HEK293 (cell line): ENCODE results near the gene CMKLR1.

Source experiments
- CTCF ChIA-PET: fragments of 350-600 bp; formaldehyde crosslinking; extraction: SDS; loops from one replicate; lab custom pipeline; 2021; ENCODE audit warnings: antibody characterized with exemption; lab: Yijun Ruan, JAX
- POLR2A ChIA-PET: fragments of 300-600 bp; formaldehyde crosslinking; extraction: SDS; loops from one replicate; lab custom pipeline; 2020; ENCODE audit warnings: antibody characterized with exemption, inconsistent platforms; lab: Yijun Ruan, JAX
- H3K27ac ChIP-seq: fragments of 200-500 bp; sonication (Bioruptor generic); 2 replicates; pipeline ENCODE4 v1.5.1; 2014; ENCODE audit warnings: low read depth, low read length, control low read depth, inconsistent platforms; ENCODE audit errors: extremely low read depth
- H3K36me3 ChIP-seq, 2 experiments: fragments of 200-500 bp in 1 of 2; sonication (Bioruptor generic) in 1 of 2; 1 replicate in 1 of 2; 2 replicates in 1 of 2; pipeline ENCODE4 v1.5.1; 2014 to 2017; ENCODE audit warnings: inconsistent platforms in 2 of 2, low read length in 2 of 2; ENCODE audit not compliant: control insufficient read depth in 2 of 2, insufficient read depth in 1 of 2
- H3K4me1 ChIP-seq: fragments of 200-500 bp; sonication (Bioruptor generic); 2 replicates; pipeline ENCODE4 v1.5.1; 2014; ENCODE audit warnings: mild to moderate bottlenecking, low read length, inconsistent platforms; ENCODE audit not compliant: control insufficient read depth, insufficient read depth
- H3K4me3 ChIP-seq: 2 replicates; pipeline ENCODE4 v1.5.1; 2011; ENCODE audit warnings: low read depth, mild to moderate bottlenecking, control low read depth, low read length, moderate library complexity
- H3K9me3 ChIP-seq: fragments of 200-500 bp; sonication (Bioruptor generic); 2 replicates; pipeline ENCODE4 v1.5.1; 2014; ENCODE audit warnings: low read depth, low read length, inconsistent platforms; ENCODE audit not compliant: control insufficient read depth, insufficient read depth
- HOXD13 ChIP-seq: sonication (generic); formaldehyde crosslinking; IDR thresholded peaks from 2 replicates; pipeline ENCODE4 v1.8.0; 2022; ENCODE audit warnings: missing genetic modification reagents, borderline replicate concordance
- TRIM28 ChIP-seq: IDR thresholded peaks from 2 replicates; pipeline ENCODE4 v1.6.1; 2011; ENCODE audit warnings: low read length, control low read depth, borderline replicate concordance
- ZBTB1 ChIP-seq: fragments of 450-650 bp; formaldehyde crosslinking; IDR thresholded peaks from 2 replicates; pipeline ENCODE4 v1.5.1; 2016; ENCODE audit warnings: missing biosample characterization, missing genetic modification characterization
- ZBTB48 ChIP-seq: fragments of 450-650 bp; formaldehyde crosslinking; IDR thresholded peaks from 2 replicates; pipeline ENCODE4 v1.5.1; 2016; ENCODE audit warnings: missing biosample characterization, missing genetic modification characterization
- ZIC2 ChIP-seq: fragments of 450-650 bp; formaldehyde crosslinking; IDR thresholded peaks from 2 replicates; pipeline ENCODE4 v1.5.1; 2016; ENCODE audit warnings: missing biosample characterization, missing genetic modification characterization
- ZNF132 ChIP-seq: fragments of 450-650 bp; formaldehyde crosslinking; IDR thresholded peaks from 2 replicates; pipeline ENCODE4 v1.5.1; 2017; ENCODE audit warnings: missing biosample characterization, missing genetic modification characterization, borderline replicate concordance
- ZNF274 ChIP-seq, 2 experiments: fragments of 200-500 bp in 1 of 2; fragments of 450-650 bp in 1 of 2; sonication (Bioruptor generic) in 1 of 2; formaldehyde crosslinking in 1 of 2; IDR thresholded peaks; 2 replicates each; pipeline versions ENCODE4 v1.5.1 to v1.6.1; 2014 to 2016; ENCODE audit warnings: borderline replicate concordance in 1 of 2, inconsistent platforms in 1 of 2, low read length in 1 of 2, missing biosample characterization in 1 of 2, missing genetic modification characterization in 1 of 2
- ZNF37A ChIP-seq: fragments of 450-650 bp; IDR thresholded peaks from 2 replicates; pipeline ENCODE4 v1.5.1; 2018; ENCODE audit warnings: missing biosample characterization, missing genetic modification characterization
- ZNF530 ChIP-seq: fragments of 450-650 bp; formaldehyde crosslinking; IDR thresholded peaks from 2 replicates; pipeline ENCODE4 v1.5.1; 2016; ENCODE audit warnings: low read depth, missing biosample characterization, missing genetic modification characterization
- ZNF585B ChIP-seq: fragments of 450-650 bp; formaldehyde crosslinking; IDR thresholded peaks from 2 replicates; pipeline ENCODE4 v1.5.1; 2016; ENCODE audit warnings: missing biosample characterization, missing genetic modification characterization
- ZNF658 ChIP-seq: fragments of 450-650 bp; formaldehyde crosslinking; IDR thresholded peaks from 2 replicates; pipeline ENCODE4; 2016; ENCODE audit warnings: missing biosample characterization, missing genetic modification characterization
- TF ChIP-seq, protein P1 (sequence below): fragments of 450-650 bp; formaldehyde crosslinking; IDR thresholded peaks from 2 replicates; pipeline ENCODE4 v1.5.0; 2017; ENCODE audit warnings: missing biosample characterization, missing genetic modification characterization, borderline replicate concordance
- TF ChIP-seq, protein P2 (sequence below): fragments of 450-650 bp; formaldehyde crosslinking; IDR thresholded peaks from 2 replicates; pipeline ENCODE4 v1.5.1; 2017; ENCODE audit warnings: missing biosample characterization, missing genetic modification characterization
- TF ChIP-seq, protein P3 (sequence below): fragments of 450-650 bp; formaldehyde crosslinking; IDR thresholded peaks from 2 replicates; pipeline ENCODE4 v1.5.1; 2016; ENCODE audit warnings: missing biosample characterization, missing genetic modification characterization
- TF ChIP-seq, protein P4 (sequence below): fragments of 450-650 bp; formaldehyde crosslinking; IDR thresholded peaks from 2 replicates; pipeline ENCODE4 v1.5.1; 2016; ENCODE audit warnings: missing biosample characterization, missing genetic modification characterization
- TF ChIP-seq, protein P5 (sequence below): fragments of 450-650 bp; IDR thresholded peaks from 2 replicates; pipeline ENCODE4 v1.5.1; 2018; ENCODE audit warnings: missing biosample characterization, missing genetic modification characterization

Gene CMKLR1

DNA sequence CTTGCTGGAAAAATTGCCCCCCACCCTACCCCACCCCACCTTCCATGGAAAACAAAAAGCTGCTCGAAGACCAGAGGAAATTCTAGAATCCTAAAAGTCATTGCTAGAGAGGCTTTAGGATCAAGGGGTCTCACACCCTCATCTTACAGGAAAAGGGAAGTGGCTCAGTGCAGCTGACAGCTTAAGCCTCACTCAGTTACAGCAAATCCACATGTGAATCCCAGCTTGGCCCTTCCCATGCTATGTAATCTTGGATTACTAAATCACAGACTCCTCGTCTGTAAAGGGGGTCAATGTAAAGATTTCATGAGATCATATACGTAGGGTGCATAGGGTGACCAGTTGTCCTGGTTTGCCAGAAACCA lies 25.9 kb downstream of the CMKLR1 start (continued):
- TF ChIP-seq, protein P1, sequence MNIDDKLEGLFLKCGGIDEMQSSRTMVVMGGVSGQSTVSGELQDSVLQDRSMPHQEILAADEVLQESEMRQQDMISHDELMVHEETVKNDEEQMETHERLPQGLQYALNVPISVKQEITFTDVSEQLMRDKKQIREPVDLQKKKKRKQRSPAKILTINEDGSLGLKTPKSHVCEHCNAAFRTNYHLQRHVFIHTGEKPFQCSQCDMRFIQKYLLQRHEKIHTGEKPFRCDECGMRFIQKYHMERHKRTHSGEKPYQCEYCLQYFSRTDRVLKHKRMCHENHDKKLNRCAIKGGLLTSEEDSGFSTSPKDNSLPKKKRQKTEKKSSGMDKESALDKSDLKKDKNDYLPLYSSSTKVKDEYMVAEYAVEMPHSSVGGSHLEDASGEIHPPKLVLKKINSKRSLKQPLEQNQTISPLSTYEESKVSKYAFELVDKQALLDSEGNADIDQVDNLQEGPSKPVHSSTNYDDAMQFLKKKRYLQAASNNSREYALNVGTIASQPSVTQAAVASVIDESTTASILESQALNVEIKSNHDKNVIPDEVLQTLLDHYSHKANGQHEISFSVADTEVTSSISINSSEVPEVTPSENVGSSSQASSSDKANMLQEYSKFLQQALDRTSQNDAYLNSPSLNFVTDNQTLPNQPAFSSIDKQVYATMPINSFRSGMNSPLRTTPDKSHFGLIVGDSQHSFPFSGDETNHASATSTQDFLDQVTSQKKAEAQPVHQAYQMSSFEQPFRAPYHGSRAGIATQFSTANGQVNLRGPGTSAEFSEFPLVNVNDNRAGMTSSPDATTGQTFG (tag by site-specific recombination) = no peak

DNA sequence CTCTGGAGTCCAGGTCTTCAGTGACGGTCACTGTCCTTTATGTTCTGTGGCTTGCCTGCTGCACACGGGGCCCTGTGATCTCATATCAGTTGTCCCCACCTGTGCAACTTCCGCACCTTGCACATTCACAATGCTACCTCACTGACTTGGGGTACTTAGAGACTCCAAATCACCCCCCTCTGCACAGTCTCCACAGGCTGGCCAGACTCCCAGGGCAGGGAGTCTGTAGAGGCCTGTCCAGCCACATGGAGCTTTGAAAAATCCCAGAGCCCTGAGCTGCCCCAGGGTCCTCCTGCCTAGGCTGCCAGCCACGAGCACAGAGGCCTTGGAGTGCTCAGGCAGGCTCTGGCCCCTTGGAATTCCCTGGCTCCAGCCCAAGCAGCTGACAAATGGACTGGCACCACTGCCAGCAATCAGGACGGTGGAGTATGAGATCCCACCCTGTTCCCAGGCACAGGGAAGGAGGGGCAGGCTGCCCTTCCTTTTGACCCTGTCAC lies 26.4 kb downstream of the CMKLR1 start:
- H3K4me3 ChIP-seq = no peak overlapping the region
- POLR2A ChIA-PET = no interaction called here
- H3K4me1 ChIP-seq = no peaks in the 10 kb centered on the region
- no peaks in the 10 kb centered on the region for H3K36me3 ChIP-seq
- CTCF ChIA-PET = interaction anchor here (0.6 kb wide), 1 partner anchor 1927 kb away, joined by 3 read pairs; no protein-coding TSS in a partner anchor
- no peak for TF ChIP-seq TRIM28
- TF ChIP-seq, protein P2, sequence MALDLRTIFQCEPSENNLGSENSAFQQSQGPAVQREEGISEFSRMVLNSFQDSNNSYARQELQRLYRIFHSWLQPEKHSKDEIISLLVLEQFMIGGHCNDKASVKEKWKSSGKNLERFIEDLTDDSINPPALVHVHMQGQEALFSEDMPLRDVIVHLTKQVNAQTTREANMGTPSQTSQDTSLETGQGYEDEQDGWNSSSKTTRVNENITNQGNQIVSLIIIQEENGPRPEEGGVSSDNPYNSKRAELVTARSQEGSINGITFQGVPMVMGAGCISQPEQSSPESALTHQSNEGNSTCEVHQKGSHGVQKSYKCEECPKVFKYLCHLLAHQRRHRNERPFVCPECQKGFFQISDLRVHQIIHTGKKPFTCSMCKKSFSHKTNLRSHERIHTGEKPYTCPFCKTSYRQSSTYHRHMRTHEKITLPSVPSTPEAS (tag by site-specific recombination) = no peak
- no peak for TF ChIP-seq ZBTB48
- TF ChIP-seq, protein P3, sequence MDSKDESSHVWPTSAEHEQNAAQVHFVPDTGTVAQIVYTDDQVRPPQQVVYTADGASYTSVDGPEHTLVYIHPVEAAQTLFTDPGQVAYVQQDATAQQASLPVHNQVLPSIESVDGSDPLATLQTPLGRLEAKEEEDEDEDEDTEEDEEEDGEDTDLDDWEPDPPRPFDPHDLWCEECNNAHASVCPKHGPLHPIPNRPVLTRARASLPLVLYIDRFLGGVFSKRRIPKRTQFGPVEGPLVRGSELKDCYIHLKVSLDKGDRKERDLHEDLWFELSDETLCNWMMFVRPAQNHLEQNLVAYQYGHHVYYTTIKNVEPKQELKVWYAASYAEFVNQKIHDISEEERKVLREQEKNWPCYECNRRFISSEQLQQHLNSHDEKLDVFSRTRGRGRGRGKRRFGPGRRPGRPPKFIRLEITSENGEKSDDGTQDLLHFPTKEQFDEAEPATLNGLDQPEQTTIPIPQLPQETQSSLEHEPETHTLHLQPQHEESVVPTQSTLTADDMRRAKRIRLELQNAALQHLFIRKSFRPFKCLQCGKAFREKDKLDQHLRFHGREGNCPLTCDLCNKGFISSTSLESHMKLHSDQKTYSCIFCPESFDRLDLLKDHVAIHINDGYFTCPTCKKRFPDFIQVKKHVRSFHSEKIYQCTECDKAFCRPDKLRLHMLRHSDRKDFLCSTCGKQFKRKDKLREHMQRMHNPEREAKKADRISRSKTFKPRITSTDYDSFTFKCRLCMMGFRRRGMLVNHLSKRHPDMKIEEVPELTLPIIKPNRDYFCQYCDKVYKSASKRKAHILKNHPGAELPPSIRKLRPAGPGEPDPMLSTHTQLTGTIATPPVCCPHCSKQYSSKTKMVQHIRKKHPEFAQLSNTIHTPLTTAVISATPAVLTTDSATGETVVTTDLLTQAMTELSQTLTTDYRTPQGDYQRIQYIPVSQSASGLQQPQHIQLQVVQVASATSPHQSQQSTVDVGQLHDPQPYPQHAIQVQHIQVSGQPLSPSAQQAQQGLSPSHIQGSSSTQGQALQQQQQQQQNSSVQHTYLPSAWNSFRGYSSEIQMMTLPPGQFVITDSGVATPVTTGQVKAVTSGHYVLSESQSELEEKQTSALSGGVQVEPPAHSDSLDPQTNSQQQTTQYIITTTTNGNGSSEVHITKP (tag by site-specific recombination) = no peak
- TF ChIP-seq, all 188 proteins: peak for 0
- Histone ChIP-seq H3K27ac (no peak overlapping the region), H3K9me3 (no peaks in the 10 kb centered on the region)

DNA sequence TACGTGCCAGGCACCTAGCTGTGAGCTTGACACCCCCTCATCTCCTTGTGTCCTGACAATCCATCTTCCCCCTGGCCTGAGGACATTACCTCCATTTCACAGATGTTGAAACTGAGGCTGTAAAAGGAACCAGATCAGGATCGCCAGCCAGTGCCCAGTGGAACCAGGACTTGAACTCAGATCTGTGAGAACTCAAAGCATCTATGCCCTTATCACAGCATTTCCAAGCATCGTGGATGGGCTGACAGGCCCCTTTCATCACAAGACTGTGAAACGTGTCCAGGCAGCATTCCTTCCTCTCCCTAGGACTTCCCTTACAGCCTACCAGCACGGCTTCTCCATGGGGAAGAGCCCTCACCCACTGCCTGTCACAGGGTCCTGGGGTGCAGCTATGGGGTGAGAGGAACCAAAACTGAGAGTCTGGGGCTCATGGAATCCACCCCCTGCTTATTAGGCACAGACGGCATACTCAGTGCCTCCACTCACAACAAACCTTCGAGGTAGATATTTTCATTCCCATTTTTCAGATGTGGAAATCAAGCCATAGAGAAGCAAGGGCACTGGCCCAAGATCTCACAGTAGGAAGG lies 26.9 kb downstream of the CMKLR1 start:
- H3K9me3 ChIP-seq = no peaks in the 10 kb centered on the region
- H3K36me3 ChIP-seq = no peaks in the 10 kb centered on the region
- H3K27ac ChIP-seq = no peak overlapping the region
- no peaks in the 10 kb centered on the region for H3K4me1 ChIP-seq
- ChIA-PET CTCF (interaction anchor here (0.6 kb wide), 1 partner anchor 56 kb away, joined by 3 read pairs; no protein-coding TSS in a partner anchor), POLR2A (no interaction called here)
- no peak overlapping the region for H3K4me3 ChIP-seq
- TF ChIP-seq ZIC2 (tag by site-specific recombination) = 0 out of 2 replicates have a peak, but pooled peaks have one; percentile 19
- TF ChIP-seq ZNF585B (tag by site-specific recombination) = no peak
- TF ChIP-seq, all 188 proteins: peak for 1

DNA sequence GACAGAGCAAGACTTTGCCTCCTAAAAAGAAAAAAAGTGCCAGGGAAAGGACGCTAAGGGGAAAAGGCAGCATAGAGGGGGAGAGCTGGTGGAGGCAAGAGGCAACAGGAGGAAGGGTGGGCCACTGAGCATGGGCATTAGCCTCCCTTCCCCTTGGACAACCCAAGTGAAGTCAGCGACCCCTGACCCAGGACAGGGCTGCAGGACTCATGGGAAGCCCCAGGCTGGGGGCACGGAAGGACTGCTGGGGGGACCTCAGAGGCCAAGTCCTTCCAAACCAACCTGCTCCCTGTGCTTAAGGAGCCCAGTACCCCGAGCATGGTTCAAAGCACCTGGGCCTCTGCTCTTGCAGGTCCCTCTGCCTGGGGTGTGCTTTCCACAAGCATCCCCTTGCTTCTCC lies 27.5 kb downstream of the CMKLR1 start:
- H3K4me3 ChIP-seq = no peak overlapping the region
- CTCF ChIA-PET = interaction anchor here (0.6 kb wide), 1 partner anchor 56 kb away, joined by 3 read pairs; no protein-coding TSS in a partner anchor
- no peaks in the 10 kb centered on the region for H3K4me1 ChIP-seq
- no peak overlapping the region for H3K27ac ChIP-seq
- H3K36me3 ChIP-seq = no peaks in the 10 kb centered on the region
- no peaks in the 10 kb centered on the region for H3K9me3 ChIP-seq
- POLR2A ChIA-PET = no interaction called here
- TF ChIP-seq ZNF132 (tag by site-specific recombination) (no peak), ZNF530 (no peak), ZNF658 (tag by site-specific recombination) (no peak), ZNF274 (IDR thresholded peaks at IDR 0.05; ENCODE audit: low read length) (no peak), ZNF274 (tag by site-specific recombination; IDR thresholded peaks at IDR 0.05; ENCODE audit: borderline replicate concordance) (no peak), ZBTB1 (no peak), HOXD13 (no peak), ZNF37A (tag by site-specific recombination) (no peak)
- TF ChIP-seq, protein P4, sequence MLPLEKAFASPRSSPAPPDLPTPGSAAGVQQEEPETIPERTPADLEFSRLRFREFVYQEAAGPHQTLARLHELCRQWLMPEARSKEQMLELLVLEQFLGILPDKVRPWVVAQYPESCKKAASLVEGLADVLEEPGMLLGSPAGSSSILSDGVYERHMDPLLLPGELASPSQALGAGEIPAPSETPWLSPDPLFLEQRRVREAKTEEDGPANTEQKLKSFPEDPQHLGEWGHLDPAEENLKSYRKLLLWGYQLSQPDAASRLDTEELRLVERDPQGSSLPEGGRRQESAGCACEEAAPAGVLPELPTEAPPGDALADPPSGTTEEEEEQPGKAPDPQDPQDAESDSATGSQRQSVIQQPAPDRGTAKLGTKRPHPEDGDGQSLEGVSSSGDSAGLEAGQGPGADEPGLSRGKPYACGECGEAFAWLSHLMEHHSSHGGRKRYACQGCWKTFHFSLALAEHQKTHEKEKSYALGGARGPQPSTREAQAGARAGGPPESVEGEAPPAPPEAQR (tag by site-specific recombination) = no peak
- TF ChIP-seq, protein P5, sequence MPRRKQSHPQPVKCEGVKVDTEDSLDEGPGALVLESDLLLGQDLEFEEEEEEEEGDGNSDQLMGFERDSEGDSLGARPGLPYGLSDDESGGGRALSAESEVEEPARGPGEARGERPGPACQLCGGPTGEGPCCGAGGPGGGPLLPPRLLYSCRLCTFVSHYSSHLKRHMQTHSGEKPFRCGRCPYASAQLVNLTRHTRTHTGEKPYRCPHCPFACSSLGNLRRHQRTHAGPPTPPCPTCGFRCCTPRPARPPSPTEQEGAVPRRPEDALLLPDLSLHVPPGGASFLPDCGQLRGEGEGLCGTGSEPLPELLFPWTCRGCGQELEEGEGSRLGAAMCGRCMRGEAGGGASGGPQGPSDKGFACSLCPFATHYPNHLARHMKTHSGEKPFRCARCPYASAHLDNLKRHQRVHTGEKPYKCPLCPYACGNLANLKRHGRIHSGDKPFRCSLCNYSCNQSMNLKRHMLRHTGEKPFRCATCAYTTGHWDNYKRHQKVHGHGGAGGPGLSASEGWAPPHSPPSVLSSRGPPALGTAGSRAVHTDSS (tag by site-specific recombination) = no peak
